Bronchial epithelial cell (primary cell): Measurements from ENCODE around the gene ACAD11. TPM values are rescaled to one million over a fixed set of nuclear protein-coding genes. Genes with fewer than 3 reads are reported as not detected.

ENCODE experiments used
- DNase-seq: peaks from one replicate; pipeline ENCODE4 v3.0.0-alpha.2; 2010; ENCODE audit warnings: low read depth
- FAIRE-seq: peaks from 2 replicates; lab custom pipeline; 2011; peaks lifted over from hg19 to GRCh38; lab: Jason Lieb, UNC
- H3K27me3 ChIP-seq: 2 replicates; pipeline ENCODE4 v1.5.1; 2011; ENCODE audit warnings: low read length; ENCODE audit not compliant: control insufficient read depth, insufficient read depth
- H3K36me3 ChIP-seq: 2 replicates; pipeline ENCODE4 v1.5.1; 2011; ENCODE audit warnings: low read length; ENCODE audit not compliant: control insufficient read depth, insufficient read depth
- H3K4me3 ChIP-seq: 2 replicates; pipeline ENCODE4 v1.5.1; 2011; ENCODE audit warnings: mild to moderate bottlenecking, low read depth, low read length, control low read depth
- CTCF ChIP-seq: IDR thresholded peaks from 2 replicates; pipeline ENCODE4 v1.5.1; 2011; ENCODE audit warnings: mild to moderate bottlenecking, moderate library complexity, low read length, control low read depth, inconsistent platforms; ENCODE audit not compliant: insufficient read depth, severe bottlenecking
- total RNA-seq: library from RNA; depleted of rRNA; stranded (reverse); fragments of >200 nt; gene quantifications from 2 replicates; pipeline ENCODE4 v1.2.1, GENCODE V29; 2014

The ACAD11 gene
- total RNA-seq, 1 donor from 2014 or later, result 27.4 TPM

DNA sequence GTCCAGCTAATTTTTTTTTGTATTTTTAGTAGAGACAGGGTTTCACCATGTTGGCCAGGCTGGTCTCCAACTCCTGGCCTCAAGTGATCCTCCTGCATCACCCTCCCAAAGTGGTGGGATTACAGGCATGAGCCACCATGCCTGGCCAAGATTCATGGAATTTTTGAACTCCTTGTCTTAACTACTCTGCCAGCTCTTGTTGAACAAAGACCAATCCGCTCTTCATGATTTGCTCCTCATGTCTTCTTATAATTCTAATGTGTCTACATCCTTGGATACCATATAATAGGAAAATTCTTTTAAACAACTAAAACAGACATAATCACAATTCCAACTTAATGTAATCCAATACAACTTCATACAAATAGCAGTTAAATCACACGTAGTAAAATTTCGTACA is 21.8 kb upstream of the ACAD11 start:
- no peak for TF ChIP-seq CTCF
- FAIRE-seq, result no peak
- H3K36me3 ChIP-seq, result peaks cover 3% of the 10 kb centered on the region

GRCh38 chr3:132679911-132680310 is 20.3 kb upstream of the ACAD11 start:
- Histone ChIP-seq H3K4me3 (no peak overlapping the region), H3K36me3 (no peaks in the 10 kb centered on the region), H3K27me3 (no peaks in the 10 kb centered on the region)
- TF ChIP-seq CTCF, result no peak
- FAIRE-seq (no peak), DNase-seq (no peak)

More for the DNA sequence above, 21.8 kb upstream of the ACAD11 start:
- Histone ChIP-seq H3K4me3 (no peak overlapping the region), H3K27me3 (no peaks in the 10 kb centered on the region)
- DNase-seq, result no peak

- DNase-seq (no peak), FAIRE-seq (no peak)
- no peak overlapping the region for H3K4me3 ChIP-seq
- H3K27me3 ChIP-seq, result no peaks in the 10 kb centered on the region
- H3K36me3 ChIP-seq, result peaks cover 2% of the 10 kb centered on the region
- no peak for TF ChIP-seq CTCF
Observed at GRCh38 chr3:132675408-132675807, 15.8 kb upstream of the ACAD11 start.

GRCh38 chr3:132669256-132669777 is 9.7 kb upstream of the ACAD11 start:
- H3K4me3 ChIP-seq, result no peak overlapping the region
- no peak for DNase-seq
- TF ChIP-seq CTCF, result no peak
- no peaks in the 10 kb centered on the region for H3K36me3 ChIP-seq
- no peak for FAIRE-seq
- H3K27me3 ChIP-seq, result no peaks in the 10 kb centered on the region

GRCh38 chr3:132665230-132665745 is 5.7 kb upstream of the ACAD11 start:
- no peak overlapping the region for H3K4me3 ChIP-seq
- no peak for TF ChIP-seq CTCF
- no peak for DNase-seq
- FAIRE-seq, result no peak
- H3K36me3 ChIP-seq, result no peaks in the 10 kb centered on the region
- H3K27me3 ChIP-seq, result no peaks in the 10 kb centered on the region

DNA sequence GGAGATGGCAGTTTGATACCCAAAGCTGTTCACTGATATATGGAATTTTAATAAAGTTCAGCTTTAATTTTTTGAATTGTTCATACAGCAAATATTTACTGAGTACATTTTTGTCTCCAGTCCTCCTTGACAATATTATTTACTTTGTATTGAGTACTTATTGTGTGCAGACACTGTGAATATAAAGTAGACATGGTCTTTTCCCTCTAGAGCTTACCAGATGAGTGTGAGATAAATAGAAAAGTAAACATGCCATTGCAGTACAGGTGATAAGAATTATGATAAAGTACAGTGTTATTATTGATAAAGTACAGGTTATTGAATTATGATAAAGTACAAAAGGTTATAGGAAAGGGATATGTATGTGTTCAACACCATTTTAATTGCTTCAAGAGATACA is 2.6 kb upstream of the ACAD11 start:
- no peak for TF ChIP-seq CTCF
- no peak for DNase-seq
- Histone ChIP-seq H3K36me3 (no peaks in the 10 kb centered on the region), H3K4me3 (no peak overlapping the region), H3K27me3 (no peaks in the 10 kb centered on the region)
- FAIRE-seq, result no peak
